ENCODE results near the gene HLCS.

The HLCS gene

DNA sequence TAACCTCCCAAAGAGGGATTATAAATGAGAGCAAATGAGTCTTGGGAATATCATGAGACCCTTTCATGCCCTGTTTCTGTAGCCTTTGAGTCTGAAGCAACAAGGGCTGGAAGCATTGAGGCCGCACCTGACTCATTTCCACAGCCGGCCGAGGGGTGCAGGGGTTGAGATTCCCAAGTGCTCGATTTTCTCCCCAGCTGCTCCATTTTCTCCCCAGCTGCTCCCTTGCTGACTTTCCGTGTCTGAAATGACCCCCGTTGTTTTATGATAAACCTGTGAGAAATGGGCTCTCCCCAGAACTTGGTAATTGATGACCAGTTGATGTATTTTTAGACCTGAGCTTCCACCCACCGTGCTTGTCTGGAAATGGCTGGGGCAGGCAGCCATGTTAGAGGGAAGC is 244.7 kb downstream of the HLCS start:
- TF ChIP-seq, protein P1, sequence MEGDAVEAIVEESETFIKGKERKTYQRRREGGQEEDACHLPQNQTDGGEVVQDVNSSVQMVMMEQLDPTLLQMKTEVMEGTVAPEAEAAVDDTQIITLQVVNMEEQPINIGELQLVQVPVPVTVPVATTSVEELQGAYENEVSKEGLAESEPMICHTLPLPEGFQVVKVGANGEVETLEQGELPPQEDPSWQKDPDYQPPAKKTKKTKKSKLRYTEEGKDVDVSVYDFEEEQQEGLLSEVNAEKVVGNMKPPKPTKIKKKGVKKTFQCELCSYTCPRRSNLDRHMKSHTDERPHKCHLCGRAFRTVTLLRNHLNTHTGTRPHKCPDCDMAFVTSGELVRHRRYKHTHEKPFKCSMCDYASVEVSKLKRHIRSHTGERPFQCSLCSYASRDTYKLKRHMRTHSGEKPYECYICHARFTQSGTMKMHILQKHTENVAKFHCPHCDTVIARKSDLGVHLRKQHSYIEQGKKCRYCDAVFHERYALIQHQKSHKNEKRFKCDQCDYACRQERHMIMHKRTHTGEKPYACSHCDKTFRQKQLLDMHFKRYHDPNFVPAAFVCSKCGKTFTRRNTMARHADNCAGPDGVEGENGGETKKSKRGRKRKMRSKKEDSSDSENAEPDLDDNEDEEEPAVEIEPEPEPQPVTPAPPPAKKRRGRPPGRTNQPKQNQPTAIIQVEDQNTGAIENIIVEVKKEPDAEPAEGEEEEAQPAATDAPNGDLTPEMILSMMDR (IDR thresholded peaks at IDR 0.05; ENCODE audit: insufficient read depth, missing control alignments), result no peak
- FAIRE-seq, result no peak
- DNase-seq (ENCODE audit: insufficient read length, low spot score), result no peak

DNA sequence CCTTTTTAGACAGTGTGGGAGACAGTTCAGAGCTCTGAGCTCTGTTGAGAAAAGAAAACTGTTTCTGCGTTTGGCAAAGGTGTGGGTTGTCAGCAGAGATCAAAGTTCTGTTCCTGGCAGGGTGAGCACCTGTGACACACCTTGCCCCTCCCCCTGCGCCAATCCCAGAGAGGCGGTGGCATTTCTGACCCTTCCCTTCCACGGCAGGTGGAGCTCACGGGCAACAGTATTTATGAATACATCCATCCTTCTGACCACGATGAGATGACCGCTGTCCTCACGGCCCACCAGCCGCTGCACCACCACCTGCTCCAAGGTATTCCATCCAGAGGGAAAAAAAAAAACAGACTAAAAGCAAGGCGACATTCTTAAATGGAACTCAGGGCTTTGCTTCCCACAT is 246.9 kb downstream of the HLCS start:
- no peak for FAIRE-seq
- TF ChIP-seq, protein P1 (IDR thresholded peaks at IDR 0.05; ENCODE audit: insufficient read depth, missing control alignments), result no peak

DNA sequence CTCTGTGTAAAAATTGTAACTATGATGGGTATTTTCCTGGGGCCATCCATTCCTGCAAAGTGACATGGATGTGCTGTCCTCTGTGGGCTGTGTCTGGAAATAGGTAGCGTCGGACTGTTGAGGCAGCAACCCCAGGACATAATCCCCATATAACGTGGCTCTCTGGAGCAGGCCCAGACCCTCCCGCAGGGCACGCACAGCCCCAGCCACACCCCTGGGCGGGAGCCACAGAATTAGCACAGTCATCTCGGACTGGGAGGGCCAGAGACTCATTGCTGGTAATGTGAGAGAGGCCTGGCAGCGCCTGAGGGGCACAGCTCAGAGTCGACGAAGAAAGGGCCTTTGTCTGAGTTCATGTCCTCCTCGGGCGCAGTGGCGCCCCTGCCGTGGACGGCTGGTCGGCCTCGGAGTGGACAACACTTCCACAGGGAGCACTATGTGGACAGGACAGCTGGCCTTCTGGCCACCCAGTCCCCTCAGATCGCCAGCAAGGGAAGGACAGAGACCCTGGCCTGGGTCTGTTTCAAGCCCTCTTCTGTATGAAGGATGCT is 247.4 kb downstream of the HLCS start:
- TF ChIP-seq, protein P1 (IDR thresholded peaks at IDR 0.05; ENCODE audit: insufficient read depth, missing control alignments), result no peak
- FAIRE-seq (no peak), DNase-seq (ENCODE audit: insufficient read length, low spot score) (no peak)

More for the DNA sequence above, 246.9 kb downstream of the HLCS start:
- DNase-seq (ENCODE audit: insufficient read length, low spot score), result no peak

DNA sequence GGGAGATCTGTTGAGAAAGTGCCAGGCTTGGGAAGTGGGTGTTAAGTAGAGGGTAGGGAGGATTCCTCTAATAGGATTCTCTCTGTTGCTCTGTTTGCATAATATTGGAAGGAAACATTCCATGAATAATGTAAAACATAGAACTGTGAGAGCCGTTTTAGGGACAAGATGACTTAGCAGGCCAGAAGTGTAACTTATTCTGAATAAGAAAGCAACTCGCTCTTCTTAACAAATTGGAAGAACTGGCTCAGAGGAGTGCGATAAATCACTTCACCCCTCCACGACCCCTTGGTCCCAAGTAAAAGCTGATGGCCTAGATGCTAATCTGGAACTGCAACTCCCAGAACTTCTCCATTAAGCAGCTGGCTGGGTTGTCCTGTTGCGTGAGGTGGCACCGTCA is 248.5 kb downstream of the HLCS start:
- FAIRE-seq, result no peak
- TF ChIP-seq, protein P1 (IDR thresholded peaks at IDR 0.05; ENCODE audit: insufficient read depth, missing control alignments), result no peak
- DNase-seq (ENCODE audit: insufficient read length, low spot score), result no peak

DNA sequence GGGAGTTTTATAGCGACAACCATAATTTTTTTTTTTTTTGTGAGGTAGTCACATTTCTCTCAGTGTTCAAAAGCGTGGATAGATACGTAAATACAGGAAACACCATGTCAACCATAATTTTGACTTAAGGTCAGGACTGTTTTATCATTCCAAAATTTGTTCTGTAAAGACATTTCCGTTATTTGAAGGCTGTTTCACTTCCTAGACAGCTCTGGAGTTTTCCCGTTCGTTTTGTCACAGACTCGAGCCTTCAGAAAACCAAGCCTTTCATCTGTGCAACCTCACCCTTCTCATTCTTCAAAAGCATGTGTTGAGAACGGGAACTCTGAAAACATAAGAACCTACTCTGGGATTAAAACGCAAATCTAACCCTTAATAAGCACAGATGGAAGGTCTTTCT is 249.6 kb downstream of the HLCS start:
- DNase-seq (ENCODE audit: insufficient read length, low spot score) (no peak), FAIRE-seq (no peak)
- TF ChIP-seq, protein P1 (IDR thresholded peaks at IDR 0.05; ENCODE audit: insufficient read depth, missing control alignments), result no peak

DNA sequence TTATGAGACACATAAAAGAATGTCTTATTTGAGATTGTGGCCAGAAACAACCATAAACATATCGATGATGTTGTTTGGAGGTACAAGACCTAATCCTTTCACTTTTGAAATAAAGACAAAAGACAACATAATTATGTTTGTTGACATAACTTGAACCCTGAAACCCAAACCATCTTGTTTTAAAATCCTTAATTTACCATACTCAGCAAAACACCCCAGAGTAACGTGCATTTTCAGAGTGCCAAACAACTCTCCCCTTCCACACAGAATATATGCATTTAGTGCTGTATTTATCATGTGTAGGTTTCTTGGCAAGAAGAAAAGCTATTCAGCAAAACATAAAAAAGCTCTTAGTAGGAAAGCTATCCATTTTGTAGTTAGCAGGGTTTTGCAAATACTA is 250.1 kb downstream of the HLCS start:
- FAIRE-seq, result no peak
- TF ChIP-seq, protein P1 (IDR thresholded peaks at IDR 0.05; ENCODE audit: insufficient read depth, missing control alignments), result no peak
- no peak for DNase-seq (ENCODE audit: insufficient read length, low spot score)

DNA sequence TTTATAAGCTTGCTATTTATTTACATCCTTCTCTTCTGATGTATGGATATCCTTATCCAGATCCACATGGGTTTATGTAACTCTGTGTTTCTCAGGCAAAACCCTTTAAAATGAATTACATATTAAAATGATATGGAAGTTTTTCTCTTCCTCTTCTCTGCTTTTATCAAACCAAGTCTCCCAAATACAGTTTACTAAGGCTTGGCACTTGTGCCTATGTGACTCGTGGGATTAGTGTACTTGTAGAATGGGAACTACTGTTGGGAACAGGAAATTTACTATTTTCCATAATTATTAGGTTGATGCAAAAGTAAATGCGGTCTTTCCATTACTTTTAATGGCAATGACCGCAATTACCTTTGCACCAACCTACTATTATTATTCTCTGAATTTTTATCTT is 252.7 kb downstream of the HLCS start:
- DNase-seq (ENCODE audit: insufficient read length, low spot score), result no peak
- FAIRE-seq, result no peak
- TF ChIP-seq, protein P1 (IDR thresholded peaks at IDR 0.05; ENCODE audit: insufficient read depth, missing control alignments), result no peak
